ENCODE measurements around the gene GRID1. TPM values are rescaled to one million over a fixed set of nuclear protein-coding genes. Genes with fewer than 3 reads are reported as not detected.

Gene GRID1
- total RNA-seq, 1 donor from 2014 or later: 1.4 TPM

DNA sequence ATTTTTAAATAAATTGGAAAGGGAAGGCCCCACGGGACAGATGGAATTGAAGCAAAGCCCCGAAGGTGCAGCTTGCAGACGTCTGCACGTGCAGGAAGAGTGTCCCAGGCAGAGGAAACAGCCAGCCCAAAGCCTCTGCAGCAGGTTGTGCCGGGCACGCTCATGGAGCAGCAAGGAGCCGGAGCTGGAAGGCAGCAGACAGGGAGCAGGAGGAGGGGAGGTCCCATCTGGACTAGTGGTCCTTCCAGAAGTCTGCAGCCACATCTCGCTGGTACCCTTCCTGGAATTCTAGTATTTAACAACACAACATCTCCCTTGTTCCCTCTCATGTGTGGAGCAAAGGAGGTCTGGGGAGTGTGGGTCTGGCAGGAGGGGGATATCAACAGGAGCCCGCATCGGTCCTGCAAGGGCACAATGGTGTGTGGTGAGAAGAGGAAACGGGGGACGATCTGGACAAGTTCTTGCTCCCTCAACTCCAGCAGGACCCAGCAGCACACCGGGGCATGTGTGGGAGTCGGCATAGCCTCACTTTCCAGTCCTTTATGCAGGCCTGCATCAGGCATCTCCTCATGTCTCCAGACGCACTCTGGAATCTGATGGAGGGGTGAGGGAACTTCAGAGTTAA is 169.3 kb downstream of the GRID1 start:
- TF ChIP-seq, protein P1, sequence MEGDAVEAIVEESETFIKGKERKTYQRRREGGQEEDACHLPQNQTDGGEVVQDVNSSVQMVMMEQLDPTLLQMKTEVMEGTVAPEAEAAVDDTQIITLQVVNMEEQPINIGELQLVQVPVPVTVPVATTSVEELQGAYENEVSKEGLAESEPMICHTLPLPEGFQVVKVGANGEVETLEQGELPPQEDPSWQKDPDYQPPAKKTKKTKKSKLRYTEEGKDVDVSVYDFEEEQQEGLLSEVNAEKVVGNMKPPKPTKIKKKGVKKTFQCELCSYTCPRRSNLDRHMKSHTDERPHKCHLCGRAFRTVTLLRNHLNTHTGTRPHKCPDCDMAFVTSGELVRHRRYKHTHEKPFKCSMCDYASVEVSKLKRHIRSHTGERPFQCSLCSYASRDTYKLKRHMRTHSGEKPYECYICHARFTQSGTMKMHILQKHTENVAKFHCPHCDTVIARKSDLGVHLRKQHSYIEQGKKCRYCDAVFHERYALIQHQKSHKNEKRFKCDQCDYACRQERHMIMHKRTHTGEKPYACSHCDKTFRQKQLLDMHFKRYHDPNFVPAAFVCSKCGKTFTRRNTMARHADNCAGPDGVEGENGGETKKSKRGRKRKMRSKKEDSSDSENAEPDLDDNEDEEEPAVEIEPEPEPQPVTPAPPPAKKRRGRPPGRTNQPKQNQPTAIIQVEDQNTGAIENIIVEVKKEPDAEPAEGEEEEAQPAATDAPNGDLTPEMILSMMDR (IDR thresholded peaks at IDR 0.05): no peak
- DNase-seq (ENCODE audit: low spot score in 2 of 2): peak in 1 of 2 donors; percentile 39
- H3K9me3 ChIP-seq: no peaks in the 10 kb centered on the region
- no peak overlapping the region for H3K4me3 ChIP-seq
- H3K27me3 ChIP-seq: no peaks in the 10 kb centered on the region
- no peaks in the 10 kb centered on the region for H3K36me3 ChIP-seq
- no peak overlapping the region for H3K27ac ChIP-seq
- no peaks in the 10 kb centered on the region for H3K4me1 ChIP-seq
- intact Hi-C loops (cut with DNase I): no loop called here

DNA sequence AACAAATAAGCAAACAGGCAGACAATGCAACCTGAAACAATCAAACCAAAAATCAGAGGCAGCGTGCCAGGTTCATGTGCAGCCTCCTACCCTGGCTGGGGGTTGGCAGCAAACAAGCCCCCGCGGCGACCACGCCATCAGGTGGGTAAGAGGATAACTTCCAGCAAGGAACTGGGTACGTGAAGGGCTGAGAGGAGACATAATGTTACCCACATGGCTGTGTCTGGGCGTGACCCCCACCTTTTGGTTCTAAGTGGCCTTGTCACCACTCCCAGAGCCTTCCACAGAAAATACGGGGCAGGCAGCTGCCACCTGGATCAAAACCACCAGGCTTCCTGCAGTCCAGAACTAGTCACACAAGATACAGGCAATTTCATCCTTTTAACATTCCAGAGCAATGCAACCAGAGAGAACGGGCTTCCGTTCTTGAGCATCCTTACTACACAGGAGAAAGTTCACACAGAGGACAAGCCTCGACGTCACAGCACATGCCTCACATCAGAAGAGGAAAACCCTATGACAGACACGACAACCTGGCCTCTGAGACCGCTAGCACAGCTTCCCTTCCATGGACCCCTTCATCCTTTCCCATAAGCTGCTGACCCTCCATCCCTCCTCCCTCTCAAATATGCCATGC is 171.0 kb downstream of the GRID1 start:
- Histone ChIP-seq H3K27me3 (no peaks in the 10 kb centered on the region), H3K36me3 (no peaks in the 10 kb centered on the region), H3K27ac (no peak overlapping the region), H3K9me3 (no peaks in the 10 kb centered on the region), H3K4me3 (no peak overlapping the region), H3K4me1 (no peaks in the 10 kb centered on the region)
- intact Hi-C loops (cut with DNase I): no loop called here
- TF ChIP-seq, protein P1 (IDR thresholded peaks at IDR 0.05): no peak
- DNase-seq (ENCODE audit: low spot score in 2 of 2): peak in 1 of 2 donors; percentile 33

DNA sequence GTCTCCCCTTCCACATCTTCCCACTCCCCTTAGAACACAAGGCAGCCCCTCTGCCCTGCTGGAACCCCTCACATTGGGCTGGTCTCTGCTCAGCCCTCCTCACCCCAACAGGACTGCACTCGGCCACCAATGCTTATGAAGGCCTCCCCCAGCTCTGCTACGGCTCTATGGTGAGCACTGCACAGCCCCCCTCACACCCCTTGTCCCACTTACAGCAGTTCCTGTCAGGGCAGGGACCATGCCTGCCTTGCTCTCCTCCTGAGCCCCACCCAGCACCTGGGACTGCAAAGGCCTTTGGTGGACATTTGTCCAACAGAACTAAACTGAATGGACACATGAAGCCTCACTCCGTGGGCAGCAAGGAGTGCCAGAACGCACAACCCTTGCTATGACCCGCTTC is 171.9 kb downstream of the GRID1 start:
- DNase-seq (ENCODE audit: low spot score in 2 of 2): peak in 1 of 2 donors; percentile 50
- H3K36me3 ChIP-seq: no peaks in the 10 kb centered on the region
- H3K4me1 ChIP-seq: no peaks in the 10 kb centered on the region
- TF ChIP-seq, protein P1 (IDR thresholded peaks at IDR 0.05): no peak
- H3K27me3 ChIP-seq: no peaks in the 10 kb centered on the region
- H3K4me3 ChIP-seq: no peak overlapping the region
- no peaks in the 10 kb centered on the region for H3K9me3 ChIP-seq
- no peak overlapping the region for H3K27ac ChIP-seq
- intact Hi-C loops (cut with DNase I): no loop called here

DNA sequence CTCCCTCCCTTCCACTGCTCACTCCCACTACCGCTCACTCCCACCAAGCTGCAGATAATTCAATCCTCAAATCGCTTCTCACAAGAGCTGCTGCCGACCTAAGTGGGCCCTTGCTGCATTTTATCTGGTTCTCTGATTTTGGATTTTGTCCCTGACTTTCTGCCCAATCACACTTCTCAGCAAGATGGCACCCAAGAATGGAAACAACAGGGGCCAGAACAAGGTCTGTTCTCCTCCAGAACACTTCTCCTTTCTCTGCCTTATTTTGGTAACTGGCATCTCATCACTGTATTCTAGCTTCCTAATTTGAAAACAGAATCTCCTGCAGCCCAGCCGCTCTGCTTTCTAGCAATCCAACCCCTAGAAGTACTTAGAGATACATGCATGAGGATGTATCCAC is 172.8 kb downstream of the GRID1 start:
- Histone ChIP-seq H3K4me3 (no peak overlapping the region), H3K27me3 (no peaks in the 10 kb centered on the region), H3K27ac (no peak overlapping the region), H3K36me3 (no peaks in the 10 kb centered on the region), H3K9me3 (no peaks in the 10 kb centered on the region), H3K4me1 (no peaks in the 10 kb centered on the region)
- intact Hi-C loops (cut with DNase I): no loop called here
- TF ChIP-seq, protein P1 (IDR thresholded peaks at IDR 0.05): no peak
- no peak for DNase-seq (ENCODE audit: low spot score in 2 of 2)

DNA sequence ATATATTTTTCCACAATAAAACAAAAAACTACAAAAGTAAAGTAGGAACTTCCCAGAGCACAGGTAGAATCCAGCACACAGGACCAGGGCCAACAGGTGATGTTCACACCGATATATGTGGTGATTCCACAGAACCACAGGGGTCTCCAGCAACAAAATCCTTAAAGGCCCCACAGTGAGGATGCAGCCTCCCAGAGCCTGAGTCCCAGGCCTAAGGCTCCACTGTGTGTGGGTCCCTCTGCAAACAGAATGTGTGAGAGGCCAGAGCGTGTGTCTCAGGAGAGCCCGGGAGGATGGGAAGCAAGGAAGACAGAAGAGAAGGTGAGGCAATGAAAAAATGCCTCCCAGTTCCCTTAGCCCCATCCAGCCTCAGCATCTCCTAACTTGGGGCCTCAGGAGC is 173.9 kb downstream of the GRID1 start:
- Histone ChIP-seq H3K4me3 (no peak overlapping the region), H3K27me3 (no peaks in the 10 kb centered on the region), H3K9me3 (no peaks in the 10 kb centered on the region), H3K36me3 (no peaks in the 10 kb centered on the region), H3K4me1 (no peaks in the 10 kb centered on the region), H3K27ac (no peak overlapping the region)
- intact Hi-C loops (cut with DNase I): no loop called here
- DNase-seq (ENCODE audit: low spot score in 2 of 2): peak in 1 of 2 donors; percentile 28
- TF ChIP-seq, protein P1 (IDR thresholded peaks at IDR 0.05): no peak
